ENCODE results near the gene RAB40B. TPM values are rescaled to one million over a fixed set of nuclear protein-coding genes. Genes with fewer than 3 reads are reported as not detected.

Gene RAB40B
- total and polyA plus RNA-seq, 2 of the 13 experiments (the other 11 are each of a cell fraction or from before 2014, with no cell fraction given): 6.2 to 6.5 TPM

GRCh38 chr17:82648165-82648668, 50.3 kb downstream of the RAB40B start, which contains the start of gene WDR45B (continued):
- TF ChIP-seq ZNF142 (CRISPR knock-in tag; IDR thresholded peaks at IDR 0.05): no peak; the same call in none of the 2 replicates
- TF ChIP-seq CSRNP1 (CRISPR knock-in tag; IDR thresholded peaks at IDR 0.05): peak; percentile 88
- no peak for TF ChIP-seq ISL2 (CRISPR knock-in tag; IDR thresholded peaks at IDR 0.05)
- no peak for TF ChIP-seq AGO2 (optimal IDR thresholded peaks at IDR 0.05; ENCODE audit: low read depth, low read length)
- TF ChIP-seq SNAPC2 (CRISPR knock-in tag; IDR thresholded peaks at IDR 0.05): peak; percentile 89; the same call in 1 of the 2 replicates
- peak; percentile 90 for TF ChIP-seq ZNF547 (CRISPR knock-in tag; IDR thresholded peaks at IDR 0.05)
- peak; percentile 25; the same call in 1 of the 2 replicates for TF ChIP-seq PITX1 (CRISPR knock-in tag; IDR thresholded peaks at IDR 0.05)
- TF ChIP-seq ZNF687 (CRISPR knock-in tag; IDR thresholded peaks at IDR 0.05): peak; percentile 92
- TF ChIP-seq ZFP36L2 (CRISPR knock-in tag; IDR thresholded peaks at IDR 0.05): no peak
- peak; percentile 96; the same call in 1 of the 2 replicates for TF ChIP-seq ZNF674 (CRISPR knock-in tag; IDR thresholded peaks at IDR 0.05; ENCODE audit: low read depth)
- TF ChIP-seq ZNF160 (CRISPR knock-in tag; IDR thresholded peaks at IDR 0.05): peak; percentile 92
- TF ChIP-seq SCMH1 (CRISPR knock-in tag; IDR thresholded peaks at IDR 0.05; ENCODE audit: borderline replicate concordance): no peak
- no peak for TF ChIP-seq KLF11 (CRISPR knock-in tag; IDR thresholded peaks at IDR 0.05)
- no peak for TF ChIP-seq ZNF276 (CRISPR knock-in tag; IDR thresholded peaks at IDR 0.05; ENCODE audit: low read depth)
- peak; percentile 92 for TF ChIP-seq BORCS8-MEF2B (CRISPR knock-in tag; IDR thresholded peaks at IDR 0.05)
